Tibial artery (tissue), 4 donors: ENCODE measurements around the gene MAP1A.

ENCODE experiments used
- DNase-seq, 2 donors: peaks; one replicate each; pipeline ENCODE4 v3.0.0-alpha.2; 2019
- H3K27ac ChIP-seq, 2 donors: fragments of 200-600 bp; sonication (generic) in 1 of 2; 1 replicate in 1 of 2; 2 replicates in 1 of 2; pipeline ENCODE4 v1.5.1; 2018 to 2019; ENCODE audit warnings: mild to moderate bottlenecking in 1 of 2
- H3K27me3 ChIP-seq, 2 donors: fragments of 200-600 bp; sonication (generic) in 1 of 2; one replicate each; pipeline versions ENCODE4 v1.5.1 to v1.6.0; 2016 to 2019
- H3K36me3 ChIP-seq, 3 donors: fragments of 200-600 bp; sonication (generic) in 2 of 3; one replicate each; pipeline ENCODE4 v1.5.1; 2016 to 2019; ENCODE audit warnings: mild to moderate bottlenecking in 2 of 3
- H3K4me1 ChIP-seq, 4 donors: fragments of 200-600 bp; sonication (generic) in 2 of 4; 1 replicate in 3 of 4; 2 replicates in 1 of 4; pipeline ENCODE4 v1.5.1; 2016 to 2019
- H3K4me3 ChIP-seq, 2 donors: fragments of 200-600 bp; sonication (generic) in 1 of 2; 1 replicate in 1 of 2; 2 replicates in 1 of 2; pipeline ENCODE4 v1.5.1; 2018 to 2019; ENCODE audit warnings: mild to moderate bottlenecking in 2 of 2
- H3K9me3 ChIP-seq, 3 donors: fragments of 200-600 bp; sonication (generic) in 1 of 3; one replicate each; pipeline ENCODE4 v1.5.1; 2016 to 2019
- CTCF ChIP-seq, 2 experiments: fragments of 200-600 bp in 1 of 2; fragments of 450-650 bp in 1 of 2; IDR thresholded peaks; one replicate each; pipeline ENCODE4 v1.5.1; 2017 to 2019; ENCODE audit warnings: antibody characterized with exemption in 2 of 2, mild to moderate bottlenecking in 1 of 2, moderate library complexity in 1 of 2
- intact Hi-C: fragments of 100-400 bp; cut with DNase I; formaldehyde crosslinking; loops from one replicate; pipeline ENCODE4 v1.15.0; 2023; ENCODE audit warnings: low total_unique reads

The MAP1A gene

GRCh38 chr15:43484455-43484854 lies 33.0 kb upstream of the MAP1A start:
- H3K27me3 ChIP-seq: no peaks in the 10 kb centered on the region
- H3K4me1 ChIP-seq: peaks cover 0 to 5% (median 0%) of the 10 kb centered on the region in 4 donors
- H3K9me3 ChIP-seq: no peaks in the 10 kb centered on the region
- TF ChIP-seq CTCF (IDR thresholded peaks at IDR 0.05): no peak
- no peak overlapping the region for H3K4me3 ChIP-seq
- intact Hi-C loops: no loop called here
- no peak overlapping the region for H3K27ac ChIP-seq
- DNase-seq: no peak
- H3K36me3 ChIP-seq: peaks cover 13 to 66% (median 20%) of the 10 kb centered on the region in 3 donors

GRCh38 chr15:43487271-43487895 lies 30.0 kb upstream of the MAP1A start:
- no peak overlapping the region for H3K27ac ChIP-seq
- peaks cover 0 to 16% (median 2%) of the 10 kb centered on the region in 4 donors for H3K4me1 ChIP-seq
- H3K9me3 ChIP-seq: no peaks in the 10 kb centered on the region
- DNase-seq: no peak
- no peak overlapping the region for H3K4me3 ChIP-seq
- H3K36me3 ChIP-seq: peaks cover 5 to 49% (median 7%) of the 10 kb centered on the region in 3 donors
- no peak for TF ChIP-seq CTCF (IDR thresholded peaks at IDR 0.05)
- intact Hi-C loops: no loop called here
- no peaks in the 10 kb centered on the region for H3K27me3 ChIP-seq

GRCh38 chr15:43488790-43489189 lies 28.6 kb upstream of the MAP1A start:
- intact Hi-C loops: no loop called here
- H3K27me3 ChIP-seq: no peaks in the 10 kb centered on the region
- no peak overlapping the region for H3K4me3 ChIP-seq
- no peak overlapping the region for H3K27ac ChIP-seq
- peaks cover 0 to 45% (median 7%) of the 10 kb centered on the region in 3 donors for H3K36me3 ChIP-seq
- H3K4me1 ChIP-seq: peaks cover 0 to 22% (median 4%) of the 10 kb centered on the region in 4 donors
- TF ChIP-seq CTCF (IDR thresholded peaks at IDR 0.05): no peak
- no peaks in the 10 kb centered on the region for H3K9me3 ChIP-seq
- DNase-seq: no peak

- Histone ChIP-seq H3K4me3 (no peak overlapping the region), H3K4me1 (peaks cover 0 to 22% (median 4%) of the 10 kb centered on the region in 4 donors), H3K27me3 (no peaks in the 10 kb centered on the region), H3K27ac (no peak overlapping the region), H3K9me3 (no peaks in the 10 kb centered on the region), H3K36me3 (peaks cover 0 to 45% (median 7%) of the 10 kb centered on the region in 3 donors)
- DNase-seq: no peak
- TF ChIP-seq CTCF (IDR thresholded peaks at IDR 0.05): no peak
- intact Hi-C loops: no loop called here
These were observed 28.2 kb upstream of the MAP1A start for GRCh38 chr15:43489191-43489590.

GRCh38 chr15:43492266-43492665 lies 25.1 kb upstream of the MAP1A start:
- no peaks in the 10 kb centered on the region for H3K27me3 ChIP-seq
- peaks cover 0 to 28% (median 7%) of the 10 kb centered on the region in 3 donors for H3K36me3 ChIP-seq
- H3K9me3 ChIP-seq: no peaks in the 10 kb centered on the region
- intact Hi-C loops: no loop called here
- DNase-seq: no peak
- H3K4me1 ChIP-seq: peaks cover 0 to 22% (median 4%) of the 10 kb centered on the region in 4 donors
- no peak for TF ChIP-seq CTCF (IDR thresholded peaks at IDR 0.05)
- peak overlapping the region; percentile 69 to 93 for H3K4me3 ChIP-seq
- H3K27ac ChIP-seq: peak overlapping the region; percentile 78 to 80
